Measurements from ENCODE around the gene PI4K2B.

- TF ChIP-seq CTCF (tag by site-specific recombination; IDR thresholded peaks at IDR 0.05) (no peak), ZNF558 (tag by site-specific recombination; IDR thresholded peaks at IDR 0.05) (no peak), KLF7 (tag by site-specific recombination; IDR thresholded peaks at IDR 0.05; ENCODE audit: borderline replicate concordance) (no peak), PATZ1 (tag by site-specific recombination; IDR thresholded peaks at IDR 0.05) (no peak), ZNF560 (tag by site-specific recombination; IDR thresholded peaks at IDR 0.05; ENCODE audit: borderline replicate concordance) (no peak), ZNF76 (tag by site-specific recombination; IDR thresholded peaks at IDR 0.05; ENCODE audit: borderline replicate concordance, low read depth) (no peak), KLF10 (tag by site-specific recombination; IDR thresholded peaks at IDR 0.05) (no peak), ZNF837 (tag by site-specific recombination; IDR thresholded peaks at IDR 0.05) (no peak), ATF2 (tag by site-specific recombination; IDR thresholded peaks at IDR 0.05; ENCODE audit: low read depth) (no peak)
Measured at GRCh38 chr4:25271866-25272265, 38.0 kb downstream of the PI4K2B start.

Measured in HEK293 (cell line).